Measurements from ENCODE around the gene OR6K3.

DNA sequence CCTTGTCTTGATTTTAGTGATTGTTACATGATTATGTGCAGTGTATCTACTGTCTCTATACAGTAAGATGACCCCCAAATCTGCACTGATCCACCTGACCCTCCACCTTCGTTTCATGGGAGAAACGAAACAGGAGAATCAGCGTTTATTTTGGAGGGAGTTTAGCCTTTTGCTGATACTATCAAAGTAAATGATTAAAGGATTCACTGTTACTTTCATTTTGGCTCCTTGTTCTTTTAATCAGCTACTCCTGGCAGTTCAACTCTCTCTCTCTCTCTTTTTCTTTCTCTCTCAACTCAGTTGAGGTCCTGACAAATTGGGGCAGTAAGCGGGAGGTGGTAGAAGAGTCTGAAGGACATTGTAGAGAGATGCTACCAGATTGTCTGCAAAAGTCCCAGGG is 9.9 kb upstream of the OR6K3 start:
- TF ChIP-seq EZH2 (IDR thresholded peaks at IDR 0.05; ENCODE audit: insufficient read depth, low read length), result no peak
- TF ChIP-seq, protein P1, sequence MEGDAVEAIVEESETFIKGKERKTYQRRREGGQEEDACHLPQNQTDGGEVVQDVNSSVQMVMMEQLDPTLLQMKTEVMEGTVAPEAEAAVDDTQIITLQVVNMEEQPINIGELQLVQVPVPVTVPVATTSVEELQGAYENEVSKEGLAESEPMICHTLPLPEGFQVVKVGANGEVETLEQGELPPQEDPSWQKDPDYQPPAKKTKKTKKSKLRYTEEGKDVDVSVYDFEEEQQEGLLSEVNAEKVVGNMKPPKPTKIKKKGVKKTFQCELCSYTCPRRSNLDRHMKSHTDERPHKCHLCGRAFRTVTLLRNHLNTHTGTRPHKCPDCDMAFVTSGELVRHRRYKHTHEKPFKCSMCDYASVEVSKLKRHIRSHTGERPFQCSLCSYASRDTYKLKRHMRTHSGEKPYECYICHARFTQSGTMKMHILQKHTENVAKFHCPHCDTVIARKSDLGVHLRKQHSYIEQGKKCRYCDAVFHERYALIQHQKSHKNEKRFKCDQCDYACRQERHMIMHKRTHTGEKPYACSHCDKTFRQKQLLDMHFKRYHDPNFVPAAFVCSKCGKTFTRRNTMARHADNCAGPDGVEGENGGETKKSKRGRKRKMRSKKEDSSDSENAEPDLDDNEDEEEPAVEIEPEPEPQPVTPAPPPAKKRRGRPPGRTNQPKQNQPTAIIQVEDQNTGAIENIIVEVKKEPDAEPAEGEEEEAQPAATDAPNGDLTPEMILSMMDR (IDR thresholded peaks at IDR 0.05; ENCODE audit: insufficient read depth, low read depth, low read length), result no peak
